Measurements from ENCODE around the gene ELP5.

Gene ELP5

DNA sequence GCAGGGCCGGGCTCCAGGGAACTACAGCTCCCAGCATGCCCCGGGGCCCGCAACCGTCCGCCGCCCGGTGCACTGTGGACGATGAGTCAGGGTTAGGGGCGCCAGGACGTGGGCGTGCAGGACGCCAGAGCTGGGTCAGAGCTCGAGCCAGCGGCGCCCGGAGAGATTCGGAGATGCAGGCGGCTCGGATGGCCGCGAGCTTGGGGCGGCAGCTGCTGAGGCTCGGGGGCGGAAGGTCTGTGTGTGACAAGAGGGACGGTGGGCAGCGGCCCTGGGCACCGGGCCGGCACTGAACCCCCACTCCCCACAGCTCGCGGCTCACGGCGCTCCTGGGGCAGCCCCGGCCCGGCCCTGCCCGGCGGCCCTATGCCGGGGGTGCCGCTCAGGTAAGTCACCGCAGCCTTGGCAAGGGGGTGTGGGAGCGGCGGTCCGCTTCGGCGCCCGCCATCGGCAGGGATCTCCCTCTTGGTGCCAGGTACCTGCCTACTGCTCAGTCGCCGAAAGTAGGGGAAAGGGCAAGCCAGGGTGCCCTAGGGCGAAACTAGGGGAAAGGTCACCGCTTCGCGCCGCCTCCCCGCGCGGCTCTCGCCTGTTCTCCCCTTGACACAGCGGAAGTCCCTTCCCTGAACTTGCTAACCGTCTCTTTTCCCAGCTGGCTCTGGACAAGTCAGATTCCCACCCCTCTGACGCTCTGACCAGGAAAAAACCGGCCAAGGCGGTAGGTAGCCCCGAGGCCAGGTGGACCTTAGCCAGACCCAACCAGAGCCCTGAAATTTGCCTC lies 32.0 kb upstream of the ELP5 start, which contains the start of the genes ACADVL and DLG4:
TSS of gene ACADVL (plus strand) at position 127 of the 781 bp plus-strand sequence. CDS start at position 174, 47 bp downstream.
TSS of gene DLG4 (minus strand) at position 25 of the 781 bp plus-strand sequence.
- H3K4me1 ChIP-seq (ENCODE audit: control insufficient read depth, insufficient read depth, low read length) = peaks cover 62% of the 10 kb centered on the region
- no peaks in the 10 kb centered on the region for H3K9me3 ChIP-seq (ENCODE audit: control insufficient read depth in 2 of 2, low read length in 2 of 2)
- peak within 1 kb of the TSS; percentile 96 for H3K27ac ChIP-seq (ENCODE audit: low read length)
- peak within 1 kb of the TSS; percentile 87 to 93 for H3K4me3 ChIP-seq (ENCODE audit: low read length in 2 of 2)
- H3K9ac ChIP-seq (ENCODE audit: low read length in 2 of 2) = peak within 1 kb of the TSS; percentile 92
- H3K27me3 ChIP-seq (ENCODE audit: control insufficient read depth in 1 of 2, insufficient read depth in 2 of 2, low read length in 2 of 2) = no peaks in the 10 kb centered on the region
- peaks cover 25 to 26% of the 10 kb centered on the region in 2 donors for H3K36me3 ChIP-seq (ENCODE audit: control insufficient read depth in 2 of 2, insufficient read depth in 2 of 2, low read length in 2 of 2)

DNA sequence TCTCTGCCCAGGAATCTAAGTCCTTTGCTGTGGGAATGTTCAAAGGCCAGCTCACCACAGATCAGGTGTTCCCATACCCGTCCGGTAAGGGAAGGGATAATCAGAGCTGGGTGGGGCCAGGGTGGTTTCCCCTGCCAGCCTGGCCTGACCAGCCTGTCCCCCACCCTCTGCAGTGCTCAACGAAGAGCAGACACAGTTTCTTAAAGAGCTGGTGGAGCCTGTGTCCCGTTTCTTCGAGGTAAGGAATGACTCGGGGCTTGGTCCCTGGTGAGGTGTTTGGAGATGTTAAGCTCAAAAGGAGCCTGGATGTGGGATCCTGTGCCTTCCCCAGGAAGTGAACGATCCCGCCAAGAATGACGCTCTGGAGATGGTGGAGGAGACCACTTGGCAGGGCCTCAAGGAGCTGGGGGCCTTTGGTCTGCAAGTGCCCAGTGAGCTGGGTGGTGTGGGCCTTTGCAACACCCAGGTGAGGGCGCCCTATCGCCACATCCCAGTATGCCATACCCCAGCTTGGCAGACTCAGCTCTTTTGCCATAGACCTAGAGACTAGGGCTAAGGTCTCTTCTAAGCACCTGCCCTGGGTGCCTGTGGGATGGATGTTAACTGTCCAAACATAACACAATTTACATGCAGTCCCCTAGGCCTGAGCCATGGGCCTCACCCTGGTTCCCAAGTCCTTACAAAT lies 31.3 kb upstream of the ELP5 start:
- peak overlapping the region; percentile 96 for H3K27ac ChIP-seq (ENCODE audit: low read length)
- H3K9me3 ChIP-seq (ENCODE audit: control insufficient read depth in 2 of 2, low read length in 2 of 2) = no peaks in the 10 kb centered on the region
- H3K36me3 ChIP-seq (ENCODE audit: control insufficient read depth in 2 of 2, insufficient read depth in 2 of 2, low read length in 2 of 2) = peaks cover 25 to 29% of the 10 kb centered on the region in 2 donors
- H3K4me3 ChIP-seq (ENCODE audit: low read length in 2 of 2) = peak overlapping the region; percentile 87 to 93
- peak overlapping the region; percentile 92 for H3K9ac ChIP-seq (ENCODE audit: low read length in 2 of 2)
- H3K27me3 ChIP-seq (ENCODE audit: control insufficient read depth in 1 of 2, insufficient read depth in 2 of 2, low read length in 2 of 2) = no peaks in the 10 kb centered on the region
- H3K4me1 ChIP-seq (ENCODE audit: control insufficient read depth, insufficient read depth, low read length) = peaks cover 56% of the 10 kb centered on the region

DNA sequence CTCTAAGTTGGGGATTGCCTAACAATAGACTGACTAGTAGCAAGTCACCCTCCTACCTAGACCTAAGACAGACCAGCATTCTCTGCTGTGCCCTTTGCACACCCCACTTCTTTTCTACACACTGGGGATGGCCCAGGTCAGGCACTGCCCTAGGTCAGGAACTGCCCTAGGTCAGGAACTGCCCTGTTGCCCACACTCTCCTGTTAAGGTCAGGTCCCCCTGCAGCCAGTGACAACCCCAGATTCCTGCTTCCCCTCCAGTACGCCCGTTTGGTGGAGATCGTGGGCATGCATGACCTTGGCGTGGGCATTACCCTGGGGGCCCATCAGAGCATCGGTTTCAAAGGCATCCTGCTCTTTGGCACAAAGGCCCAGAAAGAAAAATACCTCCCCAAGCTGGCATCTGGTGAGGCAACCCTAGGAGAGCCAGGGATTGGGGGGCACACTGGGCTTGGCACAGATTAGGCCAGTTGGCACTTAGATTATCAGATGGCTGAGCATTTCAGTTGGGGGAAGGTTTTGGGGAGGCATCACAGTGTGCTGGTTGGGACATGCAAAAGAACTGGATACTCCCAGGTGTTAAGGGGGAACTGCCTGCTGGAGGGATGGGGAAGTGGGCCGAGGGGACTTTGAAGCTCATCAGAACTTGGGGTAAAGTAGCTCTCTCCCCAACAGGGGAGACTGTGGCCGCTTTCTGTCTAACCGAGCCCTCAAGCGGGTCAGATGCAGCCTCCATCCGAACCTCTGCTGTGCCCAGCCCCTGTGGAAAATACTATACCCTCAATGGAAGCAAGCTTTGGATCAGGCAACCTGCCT lies 30.5 kb upstream of the ELP5 start:
- Histone ChIP-seq H3K4me3 (ENCODE audit: low read length in 2 of 2) (peak overlapping the region in 1 of 2 donors; percentile 87), H3K36me3 (ENCODE audit: control insufficient read depth in 2 of 2, insufficient read depth in 2 of 2, low read length in 2 of 2) (peaks cover 27 to 34% of the 10 kb centered on the region in 2 donors)

DNA sequence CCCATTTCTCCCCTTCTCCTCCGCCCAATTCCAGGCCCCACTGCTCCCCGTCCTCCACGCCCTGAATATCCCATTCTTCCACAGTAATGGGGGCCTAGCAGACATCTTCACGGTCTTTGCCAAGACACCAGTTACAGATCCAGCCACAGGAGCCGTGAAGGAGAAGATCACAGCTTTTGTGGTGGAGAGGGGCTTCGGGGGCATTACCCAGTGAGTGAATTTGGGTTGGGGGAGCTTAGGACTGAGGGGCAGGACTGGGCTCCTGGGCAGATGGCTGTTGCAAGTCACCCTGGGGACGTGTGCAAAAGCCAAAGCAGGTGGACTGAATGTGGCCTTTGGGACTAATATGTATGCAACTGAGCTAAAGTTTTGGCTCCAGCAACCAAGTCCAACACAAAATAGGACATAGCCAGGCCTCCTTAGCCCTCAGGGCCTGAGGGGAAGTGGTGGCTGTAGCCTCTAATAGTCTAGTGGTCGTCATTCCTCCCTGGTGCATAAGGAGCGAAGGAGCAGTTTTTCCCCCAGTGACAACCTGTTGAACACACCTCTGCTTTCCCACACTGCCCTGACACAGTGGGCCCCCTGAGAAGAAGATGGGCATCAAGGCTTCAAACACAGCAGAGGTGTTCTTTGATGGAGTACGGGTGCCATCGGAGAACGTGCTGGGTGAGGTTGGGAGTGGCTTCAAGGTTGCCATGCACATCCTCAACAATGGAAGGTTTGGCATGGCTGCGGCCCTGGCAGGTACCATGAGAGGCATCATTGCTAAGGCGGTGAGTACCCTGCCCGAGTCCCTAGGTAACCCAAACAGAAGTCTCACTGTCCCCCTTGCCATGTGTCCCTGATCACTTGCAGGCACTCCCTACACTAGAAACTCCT lies 29.7 kb upstream of the ELP5 start:
- no peak overlapping the region for H3K9ac ChIP-seq (ENCODE audit: low read length in 2 of 2)
- H3K9me3 ChIP-seq (ENCODE audit: control insufficient read depth in 2 of 2, low read length in 2 of 2) = no peaks in the 10 kb centered on the region
- peaks cover 35 to 42% of the 10 kb centered on the region in 2 donors for H3K36me3 ChIP-seq (ENCODE audit: control insufficient read depth in 2 of 2, insufficient read depth in 2 of 2, low read length in 2 of 2)
- H3K27me3 ChIP-seq (ENCODE audit: control insufficient read depth in 1 of 2, insufficient read depth in 2 of 2, low read length in 2 of 2) = no peaks in the 10 kb centered on the region
- H3K27ac ChIP-seq (ENCODE audit: low read length) = peak overlapping the region; percentile 96
- peaks cover 43% of the 10 kb centered on the region for H3K4me1 ChIP-seq (ENCODE audit: control insufficient read depth, insufficient read depth, low read length)
- H3K4me3 ChIP-seq (ENCODE audit: low read length in 2 of 2) = no peak overlapping the region

More for the DNA sequence above, 30.5 kb upstream of the ELP5 start:
- Histone ChIP-seq H3K27me3 (ENCODE audit: control insufficient read depth in 1 of 2, insufficient read depth in 2 of 2, low read length in 2 of 2) (no peaks in the 10 kb centered on the region), H3K9ac (ENCODE audit: low read length in 2 of 2) (peak overlapping the region in 1 of 2 donors; percentile 92), H3K27ac (ENCODE audit: low read length) (peak overlapping the region; percentile 96), H3K9me3 (ENCODE audit: control insufficient read depth in 2 of 2, low read length in 2 of 2) (no peaks in the 10 kb centered on the region), H3K4me1 (ENCODE audit: control insufficient read depth, insufficient read depth, low read length) (peaks cover 49% of the 10 kb centered on the region)

DNA sequence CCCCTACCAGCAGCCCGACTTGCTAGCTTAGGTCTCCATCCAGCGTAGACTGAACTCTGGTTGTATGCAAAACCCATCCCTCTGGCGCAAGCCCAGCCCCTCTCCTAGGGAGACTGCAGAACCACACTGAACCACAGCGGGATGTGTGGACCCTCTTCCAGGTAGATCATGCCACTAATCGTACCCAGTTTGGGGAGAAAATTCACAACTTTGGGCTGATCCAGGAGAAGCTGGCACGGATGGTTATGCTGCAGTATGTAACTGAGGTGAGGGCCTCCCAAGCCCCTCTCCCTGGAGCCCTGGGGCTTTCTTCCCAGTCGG lies 29.1 kb upstream of the ELP5 start:
- no peak overlapping the region for H3K27ac ChIP-seq (ENCODE audit: low read length)
- no peak overlapping the region for H3K9ac ChIP-seq (ENCODE audit: low read length in 2 of 2)
- no peak overlapping the region for H3K4me3 ChIP-seq (ENCODE audit: low read length in 2 of 2)
- H3K36me3 ChIP-seq (ENCODE audit: control insufficient read depth in 2 of 2, insufficient read depth in 2 of 2, low read length in 2 of 2) = peaks cover 39 to 45% of the 10 kb centered on the region in 2 donors
- H3K9me3 ChIP-seq (ENCODE audit: control insufficient read depth in 2 of 2, low read length in 2 of 2) = no peaks in the 10 kb centered on the region
- peaks cover 38% of the 10 kb centered on the region for H3K4me1 ChIP-seq (ENCODE audit: control insufficient read depth, insufficient read depth, low read length)
- no peaks in the 10 kb centered on the region for H3K27me3 ChIP-seq (ENCODE audit: control insufficient read depth in 1 of 2, insufficient read depth in 2 of 2, low read length in 2 of 2)

DNA sequence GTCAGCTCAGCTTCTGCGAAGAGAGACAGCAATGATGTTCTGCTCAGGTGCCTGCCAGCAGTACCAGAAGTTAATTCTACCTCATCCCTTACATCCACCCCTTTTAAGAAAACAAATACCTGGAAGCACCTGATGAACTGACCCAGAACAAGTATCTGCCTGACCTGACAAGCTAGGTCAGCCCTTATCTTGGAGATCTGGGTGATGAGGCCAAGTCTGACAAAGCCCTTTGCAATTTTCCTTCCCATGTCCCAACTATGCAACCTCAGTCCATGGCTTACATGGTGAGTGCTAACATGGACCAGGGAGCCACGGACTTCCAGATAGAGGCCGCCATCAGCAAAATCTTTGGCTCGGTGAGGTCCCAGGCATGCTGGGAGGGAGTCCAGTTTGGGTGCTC lies 28.6 kb upstream of the ELP5 start:
- Histone ChIP-seq H3K27me3 (ENCODE audit: control insufficient read depth in 1 of 2, insufficient read depth in 2 of 2, low read length in 2 of 2) (no peaks in the 10 kb centered on the region), H3K4me3 (ENCODE audit: low read length in 2 of 2) (no peak overlapping the region), H3K4me1 (ENCODE audit: control insufficient read depth, insufficient read depth, low read length) (peaks cover 34% of the 10 kb centered on the region), H3K9me3 (ENCODE audit: control insufficient read depth in 2 of 2, low read length in 2 of 2) (no peaks in the 10 kb centered on the region), H3K27ac (ENCODE audit: low read length) (no peak overlapping the region), H3K36me3 (ENCODE audit: control insufficient read depth in 2 of 2, insufficient read depth in 2 of 2, low read length in 2 of 2) (peaks cover 43 to 50% of the 10 kb centered on the region in 2 donors), H3K9ac (ENCODE audit: low read length in 2 of 2) (no peak overlapping the region)

DNA sequence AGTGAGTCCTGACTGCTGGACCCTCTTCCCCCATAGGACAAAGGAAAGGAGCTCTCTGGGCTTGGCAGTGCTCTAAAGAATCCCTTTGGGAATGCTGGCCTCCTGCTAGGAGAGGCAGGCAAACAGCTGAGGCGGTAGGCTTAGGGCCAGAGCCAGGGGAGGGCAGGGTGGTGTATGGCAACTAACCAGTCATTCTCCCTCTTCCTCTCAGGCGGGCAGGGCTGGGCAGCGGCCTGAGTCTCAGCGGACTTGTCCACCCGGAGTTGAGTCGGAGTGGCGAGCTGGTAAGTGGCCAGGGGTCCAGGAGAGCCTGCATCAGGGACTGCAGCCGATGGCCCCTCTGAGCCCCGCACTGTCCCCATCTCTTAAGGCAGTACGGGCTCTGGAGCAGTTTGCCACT lies 27.9 kb upstream of the ELP5 start:
- no peak overlapping the region for H3K27ac ChIP-seq (ENCODE audit: low read length)
- no peak overlapping the region for H3K4me3 ChIP-seq (ENCODE audit: low read length in 2 of 2)
- H3K36me3 ChIP-seq (ENCODE audit: control insufficient read depth in 2 of 2, insufficient read depth in 2 of 2, low read length in 2 of 2) = peaks cover 47 to 57% of the 10 kb centered on the region in 2 donors
- peaks cover 28% of the 10 kb centered on the region for H3K4me1 ChIP-seq (ENCODE audit: control insufficient read depth, insufficient read depth, low read length)
- H3K27me3 ChIP-seq (ENCODE audit: control insufficient read depth in 1 of 2, insufficient read depth in 2 of 2, low read length in 2 of 2) = no peaks in the 10 kb centered on the region
- H3K9me3 ChIP-seq (ENCODE audit: control insufficient read depth in 2 of 2, low read length in 2 of 2) = no peaks in the 10 kb centered on the region
- H3K9ac ChIP-seq (ENCODE audit: low read length in 2 of 2) = no peak overlapping the region

DNA sequence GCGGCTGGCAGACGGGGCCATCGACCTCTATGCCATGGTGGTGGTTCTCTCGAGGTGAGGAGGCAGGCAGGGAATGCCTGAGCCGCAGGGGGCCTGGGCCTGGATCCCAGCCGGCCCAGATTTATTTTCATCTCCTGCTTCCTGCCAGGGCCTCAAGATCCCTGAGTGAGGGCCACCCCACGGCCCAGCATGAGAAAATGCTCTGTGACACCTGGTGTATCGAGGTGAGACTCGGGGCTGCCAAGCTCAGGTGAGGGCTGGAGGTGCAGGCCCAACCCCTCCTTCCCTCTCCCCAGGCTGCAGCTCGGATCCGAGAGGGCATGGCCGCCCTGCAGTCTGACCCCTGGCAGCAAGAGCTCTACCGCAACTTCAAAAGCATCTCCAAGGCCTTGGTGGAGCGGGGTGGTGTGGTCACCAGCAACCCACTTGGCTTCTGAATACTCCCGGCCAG lies 27.3 kb upstream of the ELP5 start:
- Histone ChIP-seq H3K36me3 (ENCODE audit: control insufficient read depth in 2 of 2, insufficient read depth in 2 of 2, low read length in 2 of 2) (peaks cover 52 to 62% of the 10 kb centered on the region in 2 donors), H3K27me3 (ENCODE audit: control insufficient read depth in 1 of 2, insufficient read depth in 2 of 2, low read length in 2 of 2) (no peaks in the 10 kb centered on the region), H3K9me3 (ENCODE audit: control insufficient read depth in 2 of 2, low read length in 2 of 2) (no peaks in the 10 kb centered on the region), H3K27ac (ENCODE audit: low read length) (no peak overlapping the region), H3K4me1 (ENCODE audit: control insufficient read depth, insufficient read depth, low read length) (peaks cover 23% of the 10 kb centered on the region), H3K9ac (ENCODE audit: low read length in 2 of 2) (no peak overlapping the region), H3K4me3 (ENCODE audit: low read length in 2 of 2) (no peak overlapping the region)

DNA sequence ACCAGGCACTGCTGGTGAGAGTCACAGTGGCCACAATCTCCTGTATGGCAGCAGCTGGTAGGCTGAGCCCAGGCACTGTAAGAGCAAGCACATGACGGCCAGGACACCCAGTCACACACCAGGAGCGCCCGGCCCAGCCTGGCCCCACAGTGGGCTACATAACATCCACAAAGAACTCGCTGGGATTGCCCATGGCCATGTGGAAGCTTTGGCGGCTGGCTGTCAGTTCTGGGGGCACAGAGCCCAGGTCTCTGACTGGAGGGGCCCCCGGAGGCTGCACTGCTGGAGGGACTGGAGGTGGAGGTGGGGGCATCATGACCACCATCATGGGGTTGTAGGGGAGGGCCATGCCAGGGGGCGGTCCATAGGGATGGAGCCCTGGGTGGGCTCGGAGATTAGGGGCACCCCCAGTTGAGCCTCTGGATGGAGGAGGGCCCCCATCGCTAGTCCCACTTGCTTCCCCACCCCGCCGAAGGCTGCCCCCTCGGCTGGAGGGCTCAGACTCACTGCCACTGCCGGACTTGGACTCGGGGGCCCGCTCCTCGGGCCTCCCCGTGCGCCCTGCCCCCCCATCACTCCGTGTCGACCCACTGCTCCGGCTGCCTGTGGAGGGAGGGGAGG lies 26.2 kb upstream of the ELP5 start:
- no peak overlapping the region for H3K9ac ChIP-seq (ENCODE audit: low read length in 2 of 2)
- H3K4me1 ChIP-seq (ENCODE audit: control insufficient read depth, insufficient read depth, low read length) = peaks cover 14% of the 10 kb centered on the region
- peak overlapping the region; percentile 24 for H3K27ac ChIP-seq (ENCODE audit: low read length)

More for the DNA sequence above, 26.2 kb upstream of the ELP5 start:
- H3K27me3 ChIP-seq (ENCODE audit: control insufficient read depth in 1 of 2, insufficient read depth in 2 of 2, low read length in 2 of 2) = no peaks in the 10 kb centered on the region
- H3K4me3 ChIP-seq (ENCODE audit: low read length in 2 of 2) = no peak overlapping the region
- H3K9me3 ChIP-seq (ENCODE audit: control insufficient read depth in 2 of 2, low read length in 2 of 2) = no peaks in the 10 kb centered on the region
- peaks cover 60 to 67% of the 10 kb centered on the region in 2 donors for H3K36me3 ChIP-seq (ENCODE audit: control insufficient read depth in 2 of 2, insufficient read depth in 2 of 2, low read length in 2 of 2)

Measured in stomach smooth muscle (tissue), 2 donors.